ENCODE results near the gene NDUFS8.

NDUFS8 gene

GRCh38 chr11:68052137-68052873, 21.8 kb downstream of the NDUFS8 start:
- no peak for DNase-seq

DNA sequence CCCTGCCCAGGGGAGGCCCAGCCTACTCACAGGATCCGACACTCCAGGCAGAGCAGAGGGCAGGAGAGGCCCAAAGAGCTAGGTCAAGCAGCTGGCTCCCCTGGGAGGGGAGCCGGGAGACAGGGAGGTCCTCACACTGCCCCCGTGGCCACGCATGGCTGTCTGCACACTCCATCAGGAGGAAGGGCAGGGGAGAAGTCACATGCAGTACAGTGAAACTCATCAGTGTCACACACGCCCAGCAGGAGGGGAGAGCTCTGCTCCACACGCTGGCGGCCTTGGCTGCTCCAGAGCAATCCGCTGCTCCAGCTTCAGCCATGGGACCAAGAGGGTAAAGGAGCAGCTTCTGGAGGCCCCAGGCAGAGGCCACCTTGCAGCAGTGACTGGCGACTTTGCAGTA, 22.6 kb downstream of the NDUFS8 start:
- DNase-seq: no peak

GRCh38 chr11:68053981-68054812, 23.7 kb downstream of the NDUFS8 start:
- no peak for DNase-seq

- DNase-seq: no peak
These were observed 26.1 kb downstream of the NDUFS8 start for GRCh38 chr11:68056317-68057285.

DNA sequence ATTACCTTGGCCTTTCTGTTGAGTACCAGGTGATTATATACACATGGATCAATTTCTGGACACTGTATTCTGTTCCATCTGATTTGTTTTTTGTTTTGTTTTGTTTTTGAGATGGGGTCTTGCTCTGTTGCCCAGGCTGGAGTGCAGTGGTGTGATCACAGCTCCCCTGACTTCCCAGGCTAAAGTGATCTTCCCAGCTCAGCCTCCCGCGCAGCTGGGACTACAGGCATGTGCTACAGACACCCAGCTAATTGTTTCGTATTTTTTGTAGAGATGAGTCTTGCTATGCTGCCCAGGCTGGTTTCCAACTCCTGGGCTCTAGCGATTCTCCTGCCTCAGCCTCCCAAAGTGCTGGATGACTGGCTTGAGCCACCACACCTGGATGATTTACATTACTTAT, 27.3 kb downstream of the NDUFS8 start:
- DNase-seq: no peak

DNA sequence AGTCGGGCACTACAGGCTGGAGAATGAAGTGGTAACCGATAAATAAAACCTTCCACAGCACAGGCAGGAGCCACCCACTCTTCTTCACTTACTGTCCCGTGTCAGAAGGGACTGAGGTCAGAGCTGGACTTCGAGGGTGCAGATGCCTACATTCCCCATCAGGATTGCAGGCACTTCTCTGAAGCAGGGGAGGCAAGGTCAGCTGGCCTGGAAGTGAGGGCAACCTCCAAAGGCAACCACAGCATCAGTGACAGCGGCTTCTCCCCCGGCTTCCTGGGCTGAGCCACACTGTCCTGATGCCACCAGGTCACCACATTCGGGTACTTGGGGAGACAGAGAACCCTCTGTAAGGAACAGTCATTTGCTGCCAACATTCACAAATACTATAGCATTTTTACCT, 31.0 kb downstream of the NDUFS8 start:
- no peak for DNase-seq

DNA sequence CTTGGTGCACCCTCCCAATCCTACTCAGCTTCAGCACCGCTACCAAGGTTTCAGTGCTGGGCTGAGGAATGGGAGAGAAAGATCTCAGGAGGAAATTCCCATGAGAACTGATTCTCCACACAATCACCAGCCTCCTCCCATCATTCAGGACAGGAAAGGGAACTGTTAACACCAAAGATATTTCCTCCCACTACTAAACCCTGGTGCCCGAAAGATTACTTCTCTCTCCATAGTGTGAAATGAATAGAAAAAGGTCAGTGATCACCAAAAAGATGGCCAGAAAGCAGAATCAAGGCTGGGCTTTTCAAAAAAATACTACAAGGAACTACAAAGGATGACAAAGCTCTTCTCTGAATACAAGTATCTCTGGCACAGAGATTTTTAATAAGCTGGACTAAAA, 34.4 kb downstream of the NDUFS8 start:
- no peak for DNase-seq

DNA sequence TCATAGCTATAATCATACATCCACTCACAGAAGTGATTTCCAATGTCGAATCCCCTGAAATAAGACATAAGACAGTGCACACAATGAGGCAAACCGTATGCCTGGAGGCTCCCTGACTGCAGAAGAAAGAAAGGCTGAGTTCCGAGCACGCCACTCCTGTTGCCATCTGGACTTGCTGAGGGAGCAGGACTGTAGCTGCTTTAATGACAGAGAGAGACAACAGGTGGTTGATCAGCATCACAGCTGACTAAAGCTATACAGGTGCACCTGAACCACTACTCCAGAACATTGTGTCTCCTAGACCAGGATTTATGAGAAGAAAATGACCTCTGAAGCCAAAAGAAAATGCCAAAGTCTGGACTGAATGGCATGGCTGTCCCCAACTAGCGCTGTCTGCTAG, 35.4 kb downstream of the NDUFS8 start:
- DNase-seq: no peak

DNA sequence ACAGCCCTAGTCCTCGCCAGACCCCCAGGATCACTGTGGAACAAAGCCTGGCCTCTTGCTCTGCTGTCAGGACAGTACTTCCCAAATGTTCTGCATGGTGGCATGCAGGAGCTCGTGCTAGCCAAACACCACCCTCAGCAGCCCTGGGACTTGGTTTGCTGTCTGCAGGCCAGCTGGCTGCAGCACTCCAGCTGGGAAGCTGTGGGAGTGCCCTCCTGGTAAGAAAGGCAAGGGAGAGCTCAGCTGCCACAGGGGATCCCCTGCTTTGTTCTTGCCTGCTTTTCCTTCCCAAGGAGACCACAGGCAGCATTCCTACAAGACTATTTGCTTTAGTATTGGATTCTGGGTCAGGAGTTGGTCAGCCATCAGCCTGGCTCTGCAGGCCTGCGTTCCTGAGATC, 36.3 kb downstream of the NDUFS8 start:
- no peak for DNase-seq

DNA sequence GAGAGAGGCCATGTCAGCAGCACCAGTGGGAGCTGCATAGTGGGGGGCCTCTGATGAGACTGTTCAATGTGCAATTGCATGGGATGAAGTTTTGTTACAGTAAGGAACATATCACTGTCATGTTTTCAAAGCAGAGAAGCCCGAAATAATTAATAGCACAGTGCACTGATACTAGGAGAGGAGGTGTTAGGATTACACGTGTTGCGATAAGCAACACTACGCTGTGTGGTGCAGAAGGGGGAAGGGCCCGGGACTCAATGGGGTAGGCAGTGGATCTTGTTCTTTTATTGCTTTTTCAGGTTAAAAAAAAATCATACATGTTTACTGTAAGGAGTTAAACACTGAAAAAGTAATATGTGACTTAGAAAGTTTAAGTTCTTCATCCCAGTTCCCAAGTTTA, 37.5 kb downstream of the NDUFS8 start:
- no peak for DNase-seq

GRCh38 chr11:68071281-68072048, 41.0 kb downstream of the NDUFS8 start:
- DNase-seq: no peak

GRCh38 chr11:68074584-68075352, 44.3 kb downstream of the NDUFS8 start:
- no peak for DNase-seq

DNA sequence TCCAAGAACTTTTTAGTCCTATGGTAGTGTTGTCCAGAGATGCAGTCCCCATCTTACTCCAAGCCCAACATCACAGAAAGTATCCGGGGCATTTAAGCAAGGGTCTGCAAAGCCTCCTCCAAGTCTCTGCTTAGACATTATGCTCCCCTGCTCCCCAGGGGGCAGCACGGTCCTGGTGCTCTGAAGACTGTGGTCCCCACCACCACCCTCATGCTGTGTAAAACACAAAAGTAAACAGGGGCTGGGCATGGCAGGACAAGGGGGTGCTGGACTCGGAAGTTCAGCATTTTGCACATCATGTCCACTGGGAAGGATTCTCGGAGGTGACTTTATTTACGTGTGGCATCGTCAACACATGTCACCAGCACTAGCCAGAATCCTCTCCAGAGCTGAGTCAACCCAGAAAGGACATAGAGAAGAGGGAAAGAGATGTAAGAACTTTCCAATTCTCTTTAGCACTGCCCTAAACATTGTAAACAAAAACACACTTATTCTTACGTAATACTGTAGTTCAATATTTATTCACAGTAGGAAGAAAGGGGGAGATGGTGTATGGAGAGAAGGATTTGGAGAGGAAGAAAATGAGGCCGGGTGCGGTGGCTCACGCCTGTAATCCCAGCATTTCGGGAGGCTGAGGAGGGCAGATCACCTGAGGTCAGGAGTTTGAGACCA, 46.0 kb downstream of the NDUFS8 start:
- no peak for DNase-seq

- no peak for DNase-seq
These were observed 47.4 kb downstream of the NDUFS8 start for GRCh38 chr11:68077617-68078582.

- no peak for DNase-seq
These were observed 50.4 kb downstream of the NDUFS8 start for GRCh38 chr11:68080860-68081259.

DNA sequence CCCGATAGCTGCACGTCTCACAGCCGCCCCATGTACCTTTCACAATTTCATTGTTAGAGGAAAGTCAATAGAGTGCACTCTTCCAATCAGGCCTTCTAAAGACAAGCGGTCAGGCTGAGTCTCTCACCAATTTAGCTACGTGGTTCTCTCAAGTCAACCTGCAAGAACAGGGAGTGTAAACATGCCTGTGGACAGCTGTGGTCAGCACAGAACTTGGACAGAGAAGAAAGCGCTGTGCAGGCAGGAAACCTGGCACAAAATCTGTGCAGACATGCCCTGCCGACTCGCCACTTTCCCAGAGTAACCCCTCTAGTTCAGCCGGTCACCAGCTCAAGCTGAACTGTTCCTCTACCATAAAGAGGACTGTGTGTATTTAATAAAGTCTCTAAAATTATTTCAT, 51.2 kb downstream of the NDUFS8 start:
- DNase-seq: no peak

DNA sequence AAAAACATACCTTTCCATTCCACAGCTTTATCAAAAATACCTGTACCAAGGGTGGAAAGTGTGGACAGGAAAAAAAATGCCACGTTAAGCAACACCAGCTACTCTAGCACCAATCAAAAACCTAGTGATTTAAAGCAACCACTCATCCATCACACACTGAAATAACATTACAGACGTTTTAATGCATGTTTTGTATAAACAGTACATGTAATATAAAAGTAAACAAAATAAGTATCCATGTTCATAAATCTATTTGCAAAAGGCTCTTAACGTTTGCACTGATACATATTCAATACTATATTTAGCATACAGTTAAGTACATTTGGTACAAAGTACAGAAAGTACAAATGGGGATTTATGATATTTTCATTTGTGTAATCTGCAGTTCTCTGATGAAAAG, 52.0 kb downstream of the NDUFS8 start:
- DNase-seq: peak; percentile 6

GRCh38 chr11:68083517-68083916, 53.0 kb downstream of the NDUFS8 start:
- no peak for DNase-seq
